Mesodermal cell (in vitro differentiated cells): Measurements from ENCODE around the gene JSRP1.

Experiments
- H3K27ac ChIP-seq: 2 replicates; pipeline ENCODE4 v1.7.0; 2013; ENCODE audit warnings: mild to moderate bottlenecking, low read depth, low read length, moderate library complexity; ENCODE audit not compliant: severe bottlenecking
- H3K36me3 ChIP-seq: 2 replicates; pipeline ENCODE4 v1.7.1; 2013; ENCODE audit warnings: mild to moderate bottlenecking, low read length, moderate library complexity; ENCODE audit not compliant: control insufficient read depth, insufficient read depth
- H3K4me1 ChIP-seq: one replicate; pipeline ENCODE4 v1.7.1; 2013; ENCODE audit warnings: mild to moderate bottlenecking, low read length; ENCODE audit not compliant: insufficient read depth, control insufficient read depth, poor library complexity, severe bottlenecking
- H3K4me3 ChIP-seq: 2 replicates; pipeline ENCODE4 v1.7.0; 2013; ENCODE audit warnings: low read length, control low read depth, mild to moderate bottlenecking; ENCODE audit not compliant: insufficient read depth, poor library complexity, severe bottlenecking; ENCODE audit errors: extremely low read depth
- H3K9me3 ChIP-seq: 2 replicates; pipeline ENCODE4 v1.7.1; 2013; ENCODE audit warnings: mild to moderate bottlenecking, low read length, moderate library complexity; ENCODE audit not compliant: control insufficient read depth
- WGBS, 2 experiments: methylation state at CpG; one replicate each; pipeline ENCODE4 v1.1.5; 2013; ENCODE audit warnings: missing lambda C conversion rate in 2 of 2; ENCODE audit not compliant: insufficient coverage in 2 of 2; 5-methylcytosine and 5-hydroxymethylcytosine counted together

JSRP1 gene

DNA sequence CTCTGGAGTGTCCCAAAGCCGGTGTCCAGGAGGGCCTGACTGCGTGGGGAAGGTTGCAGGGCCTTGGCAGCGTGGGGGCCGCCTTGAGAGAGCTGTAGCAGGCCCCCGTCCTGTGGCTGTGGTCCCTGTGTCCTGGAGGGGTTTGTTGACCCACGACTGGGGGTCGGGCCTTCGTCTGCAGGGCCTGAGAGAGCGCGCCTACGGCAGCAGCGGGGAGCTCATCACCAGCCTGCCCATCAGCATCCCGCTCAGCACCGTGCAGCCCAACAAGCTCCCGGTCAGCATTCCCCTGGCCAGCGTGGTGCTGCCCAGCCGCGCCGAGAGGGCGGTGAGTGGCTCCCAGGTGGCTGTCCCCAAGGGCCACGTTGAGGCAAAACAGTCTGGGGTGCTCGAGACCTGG, 38.6 kb downstream of the JSRP1 start:
- 96 to 97% methylated on average over 20 to 22 of the region's 22 CpGs for WGBS, 2 experiments

GRCh38 chr19:2216361-2217225, 39.6 kb downstream of the JSRP1 start:
- H3K27ac ChIP-seq: no peak overlapping the region
- peaks cover 78% of the 10 kb centered on the region for H3K36me3 ChIP-seq
- H3K4me1 ChIP-seq: no peaks in the 10 kb centered on the region
- H3K4me3 ChIP-seq: no peak overlapping the region
- WGBS, 2 experiments: 96 to 98% methylated on average over 36 to 42 of the region's 43 CpGs
- H3K9me3 ChIP-seq: no peaks in the 10 kb centered on the region

More for the DNA sequence above, 38.6 kb downstream of the JSRP1 start:
- no peaks in the 10 kb centered on the region for H3K9me3 ChIP-seq
- peaks cover 77% of the 10 kb centered on the region for H3K36me3 ChIP-seq
- H3K4me3 ChIP-seq: no peak overlapping the region
- H3K4me1 ChIP-seq: no peaks in the 10 kb centered on the region
- no peak overlapping the region for H3K27ac ChIP-seq

- no peak overlapping the region for H3K4me3 ChIP-seq
- H3K36me3 ChIP-seq: peaks cover 86% of the 10 kb centered on the region
- 88 to 93% methylated on average over 24 to 31 of the region's 31 CpGs for WGBS, 2 experiments
- no peak overlapping the region for H3K27ac ChIP-seq
- H3K4me1 ChIP-seq: no peaks in the 10 kb centered on the region
- no peaks in the 10 kb centered on the region for H3K9me3 ChIP-seq
Measured at GRCh38 chr19:2215281-2215751, 40.9 kb downstream of the JSRP1 start.

DNA sequence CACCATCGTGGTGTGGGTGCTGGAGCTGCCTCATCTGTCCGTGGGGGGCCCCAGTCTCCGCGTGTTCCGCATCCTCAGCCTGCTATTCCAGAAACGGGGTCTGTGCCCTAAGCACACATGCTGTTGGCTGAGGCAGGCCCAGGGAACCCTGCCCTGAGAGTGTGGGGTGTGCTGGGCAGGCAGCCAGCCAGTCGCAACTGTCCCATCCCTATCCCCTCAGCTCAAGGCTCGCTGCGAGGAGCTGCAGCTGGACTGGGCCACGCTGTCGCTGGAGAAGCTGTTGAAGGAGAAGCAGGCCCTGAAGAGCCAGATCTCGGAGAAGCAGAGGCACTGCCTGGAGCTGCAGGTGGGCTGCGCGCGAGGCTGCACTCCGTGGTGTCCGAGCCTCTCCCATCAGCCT, 42.0 kb downstream of the JSRP1 start:
- Histone ChIP-seq H3K4me1 (no peaks in the 10 kb centered on the region), H3K9me3 (no peaks in the 10 kb centered on the region), H3K4me3 (no peak overlapping the region), H3K27ac (no peak overlapping the region), H3K36me3 (peaks cover 88% of the 10 kb centered on the region)
- 94% methylated on average over 10 to 17 of the region's 17 CpGs for WGBS, 2 experiments

DNA sequence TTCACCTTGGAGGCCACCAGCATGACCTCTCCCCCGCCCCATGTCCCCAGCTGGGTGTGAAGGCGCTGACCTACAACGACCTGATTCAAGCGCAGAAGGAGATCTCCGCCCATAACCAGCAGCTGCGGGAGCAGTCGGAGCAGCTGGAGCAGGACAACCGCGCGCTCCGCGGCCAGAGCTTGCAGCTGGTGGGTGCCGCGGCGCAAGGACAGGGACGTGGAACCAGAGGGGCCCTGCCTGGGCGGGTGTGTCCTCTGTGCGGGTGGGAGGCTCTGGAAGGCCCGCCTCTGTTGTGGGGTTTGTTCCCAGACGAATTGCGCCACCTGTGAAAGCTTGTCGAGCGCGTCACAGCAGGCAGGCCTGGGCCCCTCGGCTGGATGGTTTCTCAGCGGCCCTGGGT, 42.4 kb downstream of the JSRP1 start:
- H3K4me1 ChIP-seq: peaks cover 3% of the 10 kb centered on the region
- H3K36me3 ChIP-seq: peaks cover 88% of the 10 kb centered on the region
- no peak overlapping the region for H3K4me3 ChIP-seq
- no peak overlapping the region for H3K27ac ChIP-seq
- WGBS, 2 experiments: 96% methylated on average over 13 to 26 of the region's 26 CpGs
- no peaks in the 10 kb centered on the region for H3K9me3 ChIP-seq

- Histone ChIP-seq H3K27ac (no peak overlapping the region), H3K36me3 (peaks cover 91% of the 10 kb centered on the region), H3K4me1 (peaks cover 11% of the 10 kb centered on the region), H3K9me3 (no peaks in the 10 kb centered on the region), H3K4me3 (no peak overlapping the region)
- WGBS, 2 experiments: 97 to 98% methylated on average over 19 to 20 of the region's 21 CpGs
Measured at GRCh38 chr19:2212861-2213711, 43.1 kb downstream of the JSRP1 start.

DNA sequence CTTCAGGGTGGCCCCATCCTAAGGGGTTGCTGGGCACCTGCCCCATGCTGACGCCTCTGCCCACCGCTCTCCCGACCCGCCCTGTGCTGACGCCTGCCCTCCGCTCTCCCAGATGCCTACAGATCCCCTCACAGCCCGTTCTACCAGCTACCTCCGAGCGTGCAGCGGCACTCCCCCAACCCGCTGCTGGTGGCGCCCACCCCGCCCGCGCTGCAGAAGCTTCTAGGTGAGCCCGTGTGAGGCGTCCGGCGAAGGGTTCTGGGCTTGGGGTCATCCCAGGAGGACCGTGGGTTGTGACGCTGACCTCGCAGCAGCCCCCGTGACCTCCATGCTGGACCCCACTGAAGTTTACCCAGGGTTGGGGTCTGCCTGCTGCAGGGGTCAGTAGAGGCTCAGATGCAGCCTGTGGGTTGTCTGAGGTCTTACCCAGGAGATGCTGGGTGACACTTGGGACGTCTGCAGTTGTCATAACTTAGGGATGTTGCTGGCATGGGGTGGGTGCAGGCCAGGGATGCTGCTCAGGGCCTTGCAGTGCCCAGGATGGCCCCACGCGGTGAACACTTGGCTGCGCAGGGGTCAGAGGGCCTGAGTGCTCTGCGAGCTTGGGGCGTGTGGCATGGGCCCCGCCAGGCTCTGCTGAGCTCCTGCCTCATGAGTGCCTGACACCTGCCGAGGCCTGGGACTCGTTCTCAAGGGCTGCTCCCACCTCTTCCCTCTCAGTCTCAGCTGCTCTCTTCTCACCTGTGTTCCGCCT, 45.1 kb downstream of the JSRP1 start:
- peaks cover 16% of the 10 kb centered on the region for H3K4me1 ChIP-seq
- peaks cover 82% of the 10 kb centered on the region for H3K36me3 ChIP-seq
- H3K27ac ChIP-seq: no peak overlapping the region
- 97 to 99% methylated on average over 28 to 33 of the region's 33 CpGs for WGBS, 2 experiments
- no peak overlapping the region for H3K4me3 ChIP-seq
- H3K9me3 ChIP-seq: no peaks in the 10 kb centered on the region

GRCh38 chr19:2210206-2210605, 46.0 kb downstream of the JSRP1 start:
- Histone ChIP-seq H3K4me1 (peaks cover 16% of the 10 kb centered on the region), H3K36me3 (peaks cover 75% of the 10 kb centered on the region), H3K4me3 (no peak overlapping the region), H3K27ac (no peak overlapping the region), H3K9me3 (no peaks in the 10 kb centered on the region)
- 94 to 96% methylated on average over 21 of the region's 21 CpGs for WGBS, 2 experiments

GRCh38 chr19:2209408-2209807, 46.8 kb downstream of the JSRP1 start:
- Histone ChIP-seq H3K4me1 (peaks cover 16% of the 10 kb centered on the region), H3K9me3 (no peaks in the 10 kb centered on the region), H3K4me3 (no peak overlapping the region), H3K27ac (no peak overlapping the region), H3K36me3 (peaks cover 71% of the 10 kb centered on the region)
- WGBS, 2 experiments: 88 to 95% methylated on average over 10 to 15 of the region's 17 CpGs

DNA sequence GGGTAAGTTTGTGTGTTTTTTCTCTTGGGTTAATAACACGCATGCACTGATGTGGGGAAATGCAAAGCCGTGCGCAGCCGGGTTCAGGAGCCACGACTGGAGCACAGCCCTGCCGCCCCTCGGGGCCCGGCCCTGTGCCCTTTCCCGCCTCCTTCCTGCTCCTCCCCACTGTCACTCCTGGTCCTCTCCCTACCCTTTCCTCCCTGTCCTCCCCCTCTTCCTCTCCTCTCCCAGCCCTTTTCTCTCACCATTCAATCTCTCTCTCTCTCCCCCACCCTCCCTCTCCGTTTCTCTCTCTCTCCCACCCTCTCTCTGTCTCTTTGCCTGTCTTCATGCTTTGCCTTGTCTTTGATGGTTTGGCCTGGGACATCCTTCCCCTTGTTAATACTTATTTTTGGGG, 47.2 kb downstream of the JSRP1 start:
- Histone ChIP-seq H3K4me1 (peaks cover 16% of the 10 kb centered on the region), H3K27ac (peak overlapping the region; percentile 52), H3K9me3 (no peaks in the 10 kb centered on the region), H3K4me3 (no peak overlapping the region), H3K36me3 (peaks cover 71% of the 10 kb centered on the region)
- WGBS, 2 experiments: 72 to 85% methylated on average over 6 to 10 of the region's 10 CpGs
